Activated CD4-positive, alpha-beta T cell treated with anti-CD3 and anti-CD28 coated beads, Interleukin-2, amount 10 ng/mL, durations not matched to agents 7 days and 5 days (primary cell): ENCODE results near the gene G6PC3. TPM values are rescaled to one million over a fixed set of nuclear protein-coding genes. Genes with fewer than 3 reads are reported as not detected.
A peak's percentile ranks its signal among the peaks of the same experiment; 100 is the strongest.
"Not testable (repeated sequence)": the region's sequence is repeated elsewhere in the genome, so short reads cannot be mapped to it uniquely, and the experiment has no call there.

ENCODE experiments used
- CTCF ChIA-PET: fragments of 350-600 bp; sonication (Branson Sonifier 250); formaldehyde crosslinking; loops from one replicate; lab custom pipeline; 2021; ENCODE audit warnings: antibody characterized with exemption; lab: Charles Lee
- POLR2A ChIA-PET: fragments of 350-600 bp; sonication (Branson Sonifier 250); formaldehyde crosslinking; loops from one replicate; lab custom pipeline; 2021; ENCODE audit warnings: antibody characterized with exemption; lab: Charles Lee
- DNase-seq: peaks from one replicate; pipeline ENCODE4 v3.0.0-alpha.2; 2020
- H3K27ac Mint-ChIP-seq: one replicate; pipeline ENCODE4 v1.8.0; 2021; ENCODE audit warnings: mild to moderate bottlenecking, moderate library complexity, mixed read lengths
- H3K27me3 Mint-ChIP-seq: one replicate; pipeline ENCODE4 v1.8.0; 2021; ENCODE audit warnings: mixed read lengths
- H3K36me3 Mint-ChIP-seq: one replicate; pipeline ENCODE4 v1.8.0; 2021; ENCODE audit warnings: low read depth, mixed read lengths
- H3K4me1 Mint-ChIP-seq: one replicate; pipeline ENCODE4 v1.8.0; 2021; ENCODE audit warnings: mixed read lengths
- H3K4me3 Mint-ChIP-seq: one replicate; pipeline ENCODE4 v1.8.0; 2021; ENCODE audit warnings: mild to moderate bottlenecking, moderate library complexity, mixed read lengths
- H3K9me3 Mint-ChIP-seq: one replicate; pipeline ENCODE4 v1.8.0; 2021; ENCODE audit warnings: mixed read lengths
- total RNA-seq, 2 experiments: library from RNA; stranded (reverse); gene quantifications; one replicate each; pipeline ENCODE4 v1.2.3, GENCODE V29; 2021

Gene G6PC3
- total RNA-seq, 2 experiments from 2014 or later, result 18.1 to 25.2 TPM

DNA sequence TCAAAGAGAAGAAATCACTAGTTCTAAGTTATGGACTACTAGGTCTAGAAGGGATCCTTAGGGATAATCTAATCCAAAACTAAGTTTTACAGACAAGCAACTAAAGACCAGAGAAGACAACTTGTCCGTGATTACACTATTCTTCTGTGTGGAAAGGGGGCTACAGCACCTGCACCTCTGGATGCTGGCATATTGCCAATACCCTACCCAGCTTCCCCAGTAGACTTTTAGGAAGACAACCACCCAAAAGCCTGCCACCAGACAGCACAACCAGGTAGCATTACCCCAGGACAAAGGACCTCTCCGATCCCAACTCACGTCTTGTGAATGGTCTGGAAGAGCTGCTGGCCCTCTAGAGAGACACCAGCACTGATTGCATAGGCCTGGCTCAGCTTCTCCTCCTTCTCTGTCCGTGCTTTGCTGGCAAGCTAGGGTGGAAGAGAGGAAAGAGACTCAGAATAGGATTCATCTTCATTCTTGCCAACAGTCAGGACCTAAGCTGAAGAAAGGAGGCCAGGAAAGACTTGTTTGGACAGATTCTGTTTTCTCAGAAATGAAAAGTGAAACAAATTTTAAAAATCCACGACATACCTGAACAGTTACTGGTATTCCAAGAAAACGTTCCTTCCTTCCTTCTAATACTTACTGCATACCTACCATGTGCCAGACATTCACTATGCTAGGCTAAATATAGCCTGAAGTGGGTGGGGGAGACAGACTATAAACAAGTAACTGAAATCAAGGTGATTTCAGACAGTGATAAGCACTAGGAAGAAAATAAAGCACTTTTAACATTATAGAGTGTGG is 30.5 kb upstream of the G6PC3 start:
- H3K27ac Mint-ChIP-seq, result peak overlapping the region; percentile 58
- H3K36me3 Mint-ChIP-seq, result peaks cover 22% of the 10 kb centered on the region
- peaks cover 21% of the 10 kb centered on the region for H3K4me1 Mint-ChIP-seq
- ChIA-PET CTCF (interaction anchor here (0.6 to 2.0 kb wide), 4 partner anchors 9 to 248 kb away, joined by 3 to 4 read pairs (median 4); no protein-coding TSS in a partner anchor), POLR2A (interaction anchor here (0.6 kb wide), 1 partner anchor 101 kb away, joined by 3 read pairs; no protein-coding TSS in a partner anchor)
- H3K4me3 Mint-ChIP-seq, result no peak overlapping the region
- H3K27me3 Mint-ChIP-seq, result no peaks in the 10 kb centered on the region
- no peaks in the 10 kb centered on the region for H3K9me3 Mint-ChIP-seq
- no peak for DNase-seq

DNA sequence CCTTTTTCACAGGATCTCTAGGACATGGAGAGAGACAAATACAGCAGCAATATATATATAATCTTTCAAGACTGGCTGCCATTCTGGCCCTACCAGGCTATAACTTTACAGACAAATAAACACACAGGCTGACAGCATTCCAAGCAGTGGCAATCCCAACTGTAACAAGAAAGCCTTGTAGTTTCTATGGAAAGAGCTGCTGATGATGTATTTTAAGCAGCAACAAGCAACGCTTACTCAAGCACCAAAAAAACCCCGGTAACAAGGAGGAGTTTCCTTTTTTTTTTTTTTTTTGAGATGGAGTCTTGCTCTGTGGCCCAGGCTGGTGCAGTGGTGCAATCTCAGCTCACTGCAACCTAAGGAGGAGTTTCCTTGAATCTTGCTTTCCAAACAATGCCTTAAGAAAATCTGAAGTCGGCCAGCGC is 27.3 kb upstream of the G6PC3 start:
- Mint-ChIP-seq H3K27me3 (no peaks in the 10 kb centered on the region), H3K4me3 (no peak overlapping the region), H3K27ac (no peak overlapping the region), H3K9me3 (no peaks in the 10 kb centered on the region), H3K36me3 (peaks cover 24% of the 10 kb centered on the region), H3K4me1 (peaks cover 24% of the 10 kb centered on the region)
- CTCF ChIA-PET, result interaction anchor here (1.1 to 1.8 kb wide), 5 partner anchors 13 to 133 kb away, joined by 3 to 10 read pairs (median 4); partner anchors contain the start of gene LSM12
- DNase-seq, result no peak
- POLR2A ChIA-PET, result no interaction called here

DNA sequence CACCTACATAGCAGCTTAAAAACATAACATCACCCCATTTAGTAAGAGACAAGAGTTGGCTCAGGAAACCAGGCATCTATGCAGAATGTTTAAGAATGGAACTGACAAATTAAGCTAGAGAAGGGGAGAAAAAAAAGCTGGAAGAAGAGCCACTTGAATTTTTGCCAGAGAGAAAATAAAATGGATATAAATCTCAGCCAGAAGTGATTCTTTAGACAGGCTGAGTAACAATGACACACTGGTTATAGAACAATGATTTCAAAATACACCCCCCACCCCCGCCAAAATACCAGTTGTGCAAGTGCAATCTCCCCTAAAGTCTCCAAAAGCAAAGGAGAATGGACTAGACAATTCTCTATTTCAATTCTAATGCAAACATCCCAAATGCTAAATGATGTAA is 26.5 kb upstream of the G6PC3 start:
- CTCF ChIA-PET, result interaction anchor here (0.6 to 1.8 kb wide), 3 partner anchors 22 to 783 kb away, joined by 3 to 5 read pairs (median 4); no protein-coding TSS in a partner anchor
- POLR2A ChIA-PET, result no interaction called here

DNA sequence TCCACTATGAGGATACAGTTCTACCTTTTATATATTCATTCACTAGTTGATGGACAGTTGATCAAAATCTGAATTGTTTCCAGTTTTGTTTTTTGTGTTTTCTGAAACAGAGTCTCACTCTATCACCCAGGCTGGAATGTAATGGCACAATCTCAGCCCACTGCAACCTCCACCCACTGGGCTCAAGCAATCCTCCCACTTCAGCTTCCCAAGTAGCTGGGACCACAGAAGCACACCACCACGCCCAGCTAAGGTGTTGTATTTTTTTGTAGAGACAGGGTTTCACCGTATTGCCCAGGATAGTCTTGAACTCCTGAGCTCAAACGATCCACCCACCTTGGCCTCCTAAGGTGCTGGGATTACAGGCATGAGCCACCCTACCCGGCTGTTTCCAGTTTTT is 25.0 kb upstream of the G6PC3 start:
- no peak for DNase-seq
- POLR2A ChIA-PET, result no interaction called here
- CTCF ChIA-PET, result no interaction called here
- H3K4me3 Mint-ChIP-seq, result no peak overlapping the region
- H3K9me3 Mint-ChIP-seq, result no peaks in the 10 kb centered on the region
- no peak overlapping the region for H3K27ac Mint-ChIP-seq
- peaks cover 15% of the 10 kb centered on the region for H3K4me1 Mint-ChIP-seq
- H3K27me3 Mint-ChIP-seq, result no peaks in the 10 kb centered on the region
- peaks cover 21% of the 10 kb centered on the region for H3K36me3 Mint-ChIP-seq

More for the DNA sequence above, 26.5 kb upstream of the G6PC3 start:
- H3K4me1 Mint-ChIP-seq, result peaks cover 24% of the 10 kb centered on the region
- H3K9me3 Mint-ChIP-seq, result no peaks in the 10 kb centered on the region
- H3K4me3 Mint-ChIP-seq, result no peak overlapping the region
- no peak overlapping the region for H3K27ac Mint-ChIP-seq
- peaks cover 22% of the 10 kb centered on the region for H3K36me3 Mint-ChIP-seq
- DNase-seq, result no peak
- no peaks in the 10 kb centered on the region for H3K27me3 Mint-ChIP-seq

DNA sequence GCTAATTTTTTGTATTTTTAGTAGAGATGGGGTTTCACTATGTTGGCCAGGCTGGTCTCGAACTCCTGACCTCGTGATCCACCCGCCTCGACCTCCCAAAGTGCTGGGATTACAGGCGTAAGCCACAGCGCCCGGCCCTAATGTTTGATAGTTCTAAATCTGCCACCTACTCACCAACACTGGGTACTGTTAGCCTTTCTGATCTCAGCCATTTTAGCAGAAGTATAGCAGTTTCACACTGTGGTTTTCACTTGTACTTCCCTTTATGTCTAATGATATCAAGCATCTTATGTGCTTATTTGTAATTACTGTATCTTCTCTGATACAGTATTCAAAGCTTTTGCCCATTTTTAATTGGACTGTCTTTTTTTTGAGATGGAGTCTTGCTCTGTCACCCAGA is 23.6 kb upstream of the G6PC3 start:
- H3K4me1 Mint-ChIP-seq, CTCF ChIA-PET, H3K27me3 Mint-ChIP-seq, H3K4me3 Mint-ChIP-seq, H3K9me3 Mint-ChIP-seq, POLR2A ChIA-PET, DNase-seq: not testable (repeated sequence)
- H3K36me3 Mint-ChIP-seq, result peaks cover 21% of the 10 kb centered on the region
- H3K27ac Mint-ChIP-seq, result peak overlapping the region; percentile 31

DNA sequence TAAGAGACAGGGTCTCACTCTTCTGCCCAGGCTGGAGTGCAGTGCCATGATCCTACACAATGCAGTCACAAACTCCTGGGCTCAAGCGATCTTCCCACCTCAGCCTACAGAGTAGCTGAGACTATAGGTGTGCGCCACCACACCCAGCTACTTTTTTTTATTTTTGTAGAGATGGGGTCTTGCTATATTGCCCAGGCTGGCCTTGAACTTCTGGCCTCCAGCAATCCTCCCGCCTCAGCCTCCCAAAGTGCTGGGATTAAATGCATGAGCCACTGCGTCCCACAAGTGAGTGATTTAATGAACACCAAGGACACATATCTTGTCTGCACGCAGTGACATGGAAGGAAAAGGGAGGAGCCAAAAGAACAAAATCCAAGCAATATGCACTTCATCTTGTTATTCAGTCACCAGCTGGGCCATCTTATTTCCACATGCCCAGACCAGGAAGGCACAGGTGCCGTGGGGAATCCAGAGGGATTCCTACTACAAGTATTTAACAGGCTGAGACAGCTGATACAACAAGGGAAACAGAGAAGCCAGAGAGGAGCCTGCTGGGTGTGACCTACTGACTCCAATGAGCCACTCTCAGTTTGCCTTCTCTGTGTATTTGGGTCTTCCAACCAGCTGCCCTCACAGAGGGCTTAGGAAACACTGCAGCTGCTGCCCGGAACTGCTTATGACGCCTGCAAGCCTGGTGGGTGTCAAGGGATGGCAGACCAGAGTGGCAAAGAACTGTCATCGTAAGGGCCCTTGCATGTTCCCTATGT is 21.1 kb upstream of the G6PC3 start:
- ChIA-PET CTCF (interaction anchor here (1.6 kb wide), 1 partner anchor 10 kb away, joined by 4 read pairs; no protein-coding TSS in a partner anchor), POLR2A (no interaction called here)
- Mint-ChIP-seq H3K4me3 (no peak overlapping the region), H3K27me3 (no peaks in the 10 kb centered on the region), H3K36me3 (peaks cover 37% of the 10 kb centered on the region), H3K9me3 (no peaks in the 10 kb centered on the region), H3K4me1 (peaks cover 4% of the 10 kb centered on the region), H3K27ac (no peak overlapping the region)
- DNase-seq, result no peak

DNA sequence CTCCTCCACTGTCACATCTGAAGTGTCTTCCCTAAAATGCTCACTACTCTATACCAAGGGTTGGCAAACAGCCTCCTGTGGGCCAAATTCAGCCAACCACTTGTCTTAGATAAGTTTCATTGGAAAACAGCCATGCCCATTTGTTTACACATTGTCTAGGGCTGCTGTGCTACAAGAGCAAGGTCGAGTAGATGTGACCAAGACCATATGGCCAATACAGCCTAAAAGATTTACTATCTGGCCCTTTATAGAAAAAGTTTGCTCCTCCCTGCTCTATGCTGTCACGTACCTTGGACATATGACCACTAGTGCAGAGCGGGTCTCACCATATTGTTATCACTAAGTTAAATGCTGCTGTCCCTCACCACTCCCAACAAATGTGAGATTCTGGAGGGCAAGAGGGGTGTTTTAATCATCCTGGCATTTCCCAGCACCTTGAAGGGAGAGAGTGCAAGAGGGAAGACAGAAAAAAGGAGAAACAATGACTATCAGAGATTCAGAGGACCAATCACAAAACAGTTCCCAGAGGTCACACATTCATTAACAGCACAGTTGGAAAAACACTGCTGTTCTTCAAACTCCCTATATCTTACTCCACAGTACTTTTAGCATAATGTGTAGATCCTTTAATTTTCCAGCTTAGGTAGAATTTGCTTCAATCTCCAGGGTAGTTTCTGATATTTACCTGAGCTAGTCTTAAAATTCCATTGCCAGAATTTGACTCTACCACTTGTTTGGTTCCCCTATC is 17.2 kb upstream of the G6PC3 start:
- Mint-ChIP-seq H3K9me3 (no peaks in the 10 kb centered on the region), H3K4me3 (no peak overlapping the region), H3K27ac (no peak overlapping the region), H3K27me3 (no peaks in the 10 kb centered on the region), H3K4me1 (no peaks in the 10 kb centered on the region), H3K36me3 (peaks cover 33% of the 10 kb centered on the region)
- POLR2A ChIA-PET, result no interaction called here
- CTCF ChIA-PET, result interaction anchor here (1.2 kb wide), 1 partner anchor 119 kb away, joined by 3 read pairs; no protein-coding TSS in a partner anchor
- no peak for DNase-seq

DNA sequence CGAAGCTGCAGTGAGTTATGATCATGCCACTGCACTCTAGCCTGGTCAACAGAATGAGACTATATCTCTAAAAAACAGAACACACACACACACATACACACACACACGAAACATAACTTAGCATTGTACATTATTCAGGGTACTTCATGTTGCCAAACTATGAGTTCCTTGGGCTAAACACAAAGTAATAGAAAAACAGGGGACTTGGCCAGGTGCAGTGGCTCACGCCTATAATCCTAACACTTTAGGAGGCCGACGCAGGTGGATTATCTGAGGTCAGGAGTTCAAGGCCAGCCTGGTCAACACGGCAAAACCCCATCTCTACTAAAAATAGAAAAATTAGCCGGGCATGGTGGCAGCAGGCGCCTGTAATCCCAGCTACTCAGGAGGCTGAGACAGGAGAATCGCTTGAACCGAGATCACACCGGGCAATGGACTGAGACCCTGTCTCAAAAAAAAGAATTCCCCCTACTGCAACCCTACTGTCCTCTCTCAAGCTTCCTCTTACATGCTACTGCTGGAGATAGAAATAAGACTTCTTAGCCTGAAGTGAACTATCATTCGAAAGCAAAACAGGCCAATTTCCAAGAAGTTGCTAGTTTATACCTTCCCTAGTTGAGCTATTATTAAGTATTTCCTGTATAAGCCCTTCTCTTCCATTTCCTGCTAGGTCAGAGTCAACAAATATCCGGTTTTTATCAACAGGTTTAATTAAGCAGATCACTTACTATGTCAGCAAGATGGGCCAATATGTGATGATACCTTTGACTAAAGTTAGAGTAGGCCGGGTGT is 11.2 kb upstream of the G6PC3 start:
- Mint-ChIP-seq H3K4me1 (peaks cover 35% of the 10 kb centered on the region), H3K27me3 (no peaks in the 10 kb centered on the region), H3K9me3 (no peaks in the 10 kb centered on the region), H3K36me3 (peaks cover 55% of the 10 kb centered on the region), H3K4me3 (no peak overlapping the region), H3K27ac (no peak overlapping the region)
- ChIA-PET POLR2A (no interaction called here), CTCF (interaction anchor here (0.6 to 0.8 kb wide), 2 partner anchors 15 to 17 kb away, joined by 3 to 5 read pairs; no protein-coding TSS in a partner anchor)
- no peak for DNase-seq

DNA sequence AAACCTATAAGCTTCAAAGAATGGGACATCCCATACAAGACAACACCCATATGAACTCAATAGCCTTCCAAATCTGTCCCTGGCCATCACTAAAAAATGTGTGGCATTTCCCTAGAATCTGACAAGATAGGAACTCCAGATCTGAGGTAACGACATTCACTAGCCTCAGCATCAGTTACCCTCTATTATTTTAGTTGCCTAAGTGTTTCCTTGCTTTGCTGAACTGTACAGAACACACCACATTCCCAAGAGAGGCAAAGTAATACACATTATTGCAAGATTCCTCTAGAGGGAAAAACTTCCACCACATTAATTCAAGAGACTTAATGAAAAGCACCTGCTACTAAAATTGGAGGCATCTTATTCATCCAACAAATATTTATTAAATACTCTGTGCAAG is 9.1 kb upstream of the G6PC3 start:
- DNase-seq, result no peak
- peaks cover 56% of the 10 kb centered on the region for H3K36me3 Mint-ChIP-seq
- H3K4me1 Mint-ChIP-seq, result peaks cover 45% of the 10 kb centered on the region
- H3K4me3 Mint-ChIP-seq, result no peak overlapping the region
- no peaks in the 10 kb centered on the region for H3K27me3 Mint-ChIP-seq
- ChIA-PET POLR2A (interaction anchor here (0.7 kb wide), 1 partner anchor 29 kb away, joined by 3 read pairs; no protein-coding TSS in a partner anchor), CTCF (interaction anchor here (0.5 to 1.1 kb wide), 3 partner anchors 55 to 80 kb away, joined by 4 read pairs; no protein-coding TSS in a partner anchor)
- H3K27ac Mint-ChIP-seq, result no peak overlapping the region
- no peaks in the 10 kb centered on the region for H3K9me3 Mint-ChIP-seq

DNA sequence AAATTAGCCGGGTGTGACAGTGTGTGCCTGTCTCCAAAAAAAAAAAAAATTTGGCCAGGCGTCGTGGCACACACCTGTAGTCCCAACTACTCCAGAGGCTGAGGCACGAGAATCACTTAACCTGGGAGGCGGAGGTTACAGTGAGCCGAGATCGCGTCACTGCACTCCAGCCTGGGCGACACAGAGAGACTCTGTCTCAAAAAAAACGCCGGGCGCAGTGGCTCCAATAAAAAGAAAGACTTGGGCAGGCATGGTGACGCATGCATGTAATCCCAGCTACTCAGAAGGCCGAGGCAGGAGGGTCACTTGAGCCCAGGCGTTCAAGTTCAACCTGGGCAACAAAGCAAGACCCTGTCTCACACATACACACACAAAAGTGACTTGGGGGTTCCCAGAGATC is 7.7 kb upstream of the G6PC3 start:
- no peak overlapping the region for H3K27ac Mint-ChIP-seq
- no peak overlapping the region for H3K4me3 Mint-ChIP-seq
- ChIA-PET POLR2A (interaction anchor here (0.6 kb wide), 1 partner anchor 11 kb away, joined by 3 read pairs; no protein-coding TSS in a partner anchor), CTCF (no interaction called here)
- peaks cover 56% of the 10 kb centered on the region for H3K4me1 Mint-ChIP-seq
- no peaks in the 10 kb centered on the region for H3K27me3 Mint-ChIP-seq
- H3K36me3 Mint-ChIP-seq, result peaks cover 56% of the 10 kb centered on the region
- no peak for DNase-seq
- no peaks in the 10 kb centered on the region for H3K9me3 Mint-ChIP-seq

DNA sequence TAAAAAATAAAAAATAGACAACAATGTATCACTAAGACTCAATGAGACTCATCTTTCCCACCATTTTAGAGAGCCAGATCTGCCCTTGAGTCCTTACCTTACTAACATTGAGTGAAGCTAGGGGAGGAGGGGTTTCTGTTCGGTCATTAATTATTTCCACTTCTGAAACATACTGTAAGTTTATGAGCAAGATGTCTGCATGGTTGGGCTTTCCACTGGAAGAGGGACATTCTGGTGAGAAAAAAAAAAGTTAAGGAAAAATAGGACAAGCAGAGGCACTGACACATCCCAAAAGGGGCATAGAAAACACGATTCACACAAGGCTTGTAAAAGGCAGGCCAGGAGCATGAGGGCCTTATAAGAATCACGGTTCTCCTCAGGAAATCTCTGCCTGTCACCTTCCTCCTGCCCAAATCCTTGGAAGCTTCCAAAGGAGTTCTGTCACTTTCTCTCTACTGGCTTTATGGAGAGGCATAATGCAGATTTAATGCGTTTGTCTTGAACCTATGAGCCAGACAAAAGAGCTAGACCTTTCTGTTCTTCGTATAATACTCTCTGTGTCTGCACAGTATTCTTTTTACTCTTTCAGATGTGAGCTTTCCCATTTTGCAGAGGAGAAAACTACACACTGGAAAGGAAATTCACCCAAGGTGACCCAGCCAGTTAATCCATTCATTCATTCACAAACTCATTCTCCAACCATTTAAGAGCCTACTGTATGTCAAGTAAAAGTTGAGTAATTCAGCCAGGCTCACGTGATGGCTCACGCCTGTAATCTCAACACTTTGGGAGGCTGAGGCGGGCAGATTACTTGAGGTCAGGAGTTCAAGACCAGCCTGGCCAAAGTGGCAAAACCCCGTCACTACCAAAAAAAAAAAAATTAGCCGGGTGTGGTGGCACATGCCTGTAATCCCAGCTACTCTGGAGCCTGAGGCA is 6.6 kb upstream of the G6PC3 start:
- DNase-seq, result no peak
- H3K4me1 Mint-ChIP-seq, result peaks cover 55% of the 10 kb centered on the region
- peaks cover 47% of the 10 kb centered on the region for H3K36me3 Mint-ChIP-seq
- POLR2A ChIA-PET, result interaction anchor here (0.6 kb wide), 1 partner anchor 12 kb away, joined by 3 read pairs; no protein-coding TSS in a partner anchor
- CTCF ChIA-PET, result interaction anchor here (0.6 kb wide), 1 partner anchor 52 kb away, joined by 4 read pairs; no protein-coding TSS in a partner anchor
- no peaks in the 10 kb centered on the region for H3K9me3 Mint-ChIP-seq
- H3K27ac Mint-ChIP-seq, result no peak overlapping the region
- peak overlapping the region; percentile 30 for H3K4me3 Mint-ChIP-seq
- H3K27me3 Mint-ChIP-seq, result no peaks in the 10 kb centered on the region
